ENCODE measurements around the gene PRSS50.
A peak's percentile ranks its signal among the peaks of the same experiment; 100 is the strongest.
"Not testable (repeated sequence)": the region's sequence is repeated elsewhere in the genome, so short reads cannot be mapped to it uniquely, and the experiment has no call there.

The PRSS50 gene

DNA sequence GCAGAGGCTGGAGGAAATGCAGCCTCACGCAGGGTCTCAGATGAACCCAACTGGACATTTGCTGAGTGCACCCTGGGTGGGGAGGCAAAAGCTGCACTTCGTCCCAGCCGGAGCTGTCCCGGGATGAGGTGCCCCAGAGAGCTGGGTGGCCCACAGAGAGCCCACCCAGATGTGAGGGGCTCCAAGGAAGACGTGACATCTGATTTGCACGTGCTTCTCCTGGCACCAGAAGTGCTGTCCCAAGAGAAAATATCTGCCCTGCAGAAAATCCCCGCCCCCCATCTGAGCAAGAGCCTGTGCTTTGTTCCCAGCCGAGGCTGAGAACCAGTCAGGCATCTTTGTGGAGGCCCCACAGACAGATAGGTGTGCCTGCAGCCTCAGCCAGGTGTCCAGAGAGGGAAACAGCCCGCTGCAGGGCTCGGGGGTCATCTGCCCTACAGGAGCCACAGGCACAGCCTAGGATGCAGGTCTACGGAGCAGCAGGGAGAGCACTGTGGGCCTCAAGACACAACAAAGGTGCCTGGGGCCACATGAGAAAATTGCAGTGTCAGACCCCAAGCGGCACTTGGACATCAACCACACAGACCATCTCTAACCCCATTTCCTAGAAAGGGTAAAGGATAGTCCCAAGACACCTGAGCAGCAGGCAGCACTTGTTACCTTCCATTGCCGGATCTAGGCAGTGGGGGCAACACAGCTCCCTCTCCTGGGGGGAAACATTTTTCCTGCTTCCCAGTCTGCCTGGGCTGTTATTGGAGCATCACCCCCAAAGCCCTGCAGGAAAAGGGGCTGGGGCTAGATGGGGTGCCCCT, 10.7 kb downstream of the PRSS50 start:
- no peak for DNase-seq

DNA sequence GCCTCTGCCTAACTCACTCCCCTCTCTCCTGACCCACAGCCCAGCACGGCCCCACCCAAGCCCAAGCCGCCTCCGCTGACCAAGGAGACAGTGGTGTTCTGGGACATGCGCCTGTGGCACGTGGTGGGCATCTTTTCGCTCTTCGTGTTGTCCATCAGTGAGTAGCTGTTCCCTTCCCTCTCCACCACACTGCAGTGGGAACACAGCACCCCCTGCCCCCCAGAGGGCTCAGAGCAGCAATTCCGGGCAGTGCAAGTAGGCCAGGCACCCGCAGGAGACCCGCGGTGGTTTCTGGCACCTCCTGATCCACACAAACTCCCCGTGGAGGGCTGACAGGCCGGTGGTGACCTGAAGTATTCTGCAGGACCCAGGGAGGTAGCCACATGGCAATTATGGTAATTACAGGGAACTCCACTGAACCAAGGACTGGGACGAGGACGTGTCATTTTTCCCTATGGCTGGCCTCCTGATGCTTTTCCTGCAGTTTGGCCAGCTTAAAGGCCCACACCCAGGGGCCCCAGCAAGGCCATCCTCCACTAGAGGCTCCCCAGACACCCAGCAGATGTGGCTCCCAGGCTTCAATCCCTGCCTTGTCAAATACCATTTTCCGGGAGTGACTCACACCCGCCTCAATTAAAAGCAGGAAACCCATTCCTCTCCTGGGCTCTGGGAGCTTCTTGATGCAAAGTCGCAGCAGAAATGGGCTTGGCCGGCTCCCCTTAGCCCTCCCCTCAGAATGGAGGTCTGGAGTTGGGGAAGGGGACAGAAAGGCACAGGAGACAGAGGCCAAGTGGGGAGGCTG, 11.7 kb downstream of the PRSS50 start:
- peak; percentile 38 for DNase-seq

DNA sequence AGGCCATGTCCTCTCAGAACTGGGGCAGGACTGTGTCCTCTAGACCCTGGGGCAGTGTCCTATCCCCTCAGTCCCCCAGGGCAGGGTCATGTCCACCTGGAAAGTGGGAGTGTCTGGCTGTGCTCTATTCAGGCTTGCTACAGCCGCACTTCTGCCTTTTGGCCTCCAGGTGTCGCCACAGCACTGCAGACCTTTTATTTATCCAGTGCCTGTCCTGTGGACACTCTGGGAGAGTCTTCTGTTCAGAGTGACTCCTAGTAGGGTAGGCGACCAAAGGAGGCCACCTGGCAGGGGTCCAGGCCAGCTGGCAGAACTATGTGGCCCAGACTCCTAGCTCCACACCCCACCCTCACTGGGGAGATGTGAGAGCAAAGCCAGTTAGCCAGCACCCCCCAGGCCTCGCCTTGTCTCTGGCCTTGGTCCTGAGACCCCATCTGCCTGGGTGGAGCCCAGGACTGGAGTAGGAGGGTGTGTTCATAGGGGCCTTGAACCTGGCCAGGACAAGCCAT, 12.6 kb downstream of the PRSS50 start:
- peak; percentile 22 for DNase-seq

GRCh38 chr3:46704346-46704745, 13.3 kb downstream of the PRSS50 start:
- not testable (repeated sequence) for DNase-seq

DNA sequence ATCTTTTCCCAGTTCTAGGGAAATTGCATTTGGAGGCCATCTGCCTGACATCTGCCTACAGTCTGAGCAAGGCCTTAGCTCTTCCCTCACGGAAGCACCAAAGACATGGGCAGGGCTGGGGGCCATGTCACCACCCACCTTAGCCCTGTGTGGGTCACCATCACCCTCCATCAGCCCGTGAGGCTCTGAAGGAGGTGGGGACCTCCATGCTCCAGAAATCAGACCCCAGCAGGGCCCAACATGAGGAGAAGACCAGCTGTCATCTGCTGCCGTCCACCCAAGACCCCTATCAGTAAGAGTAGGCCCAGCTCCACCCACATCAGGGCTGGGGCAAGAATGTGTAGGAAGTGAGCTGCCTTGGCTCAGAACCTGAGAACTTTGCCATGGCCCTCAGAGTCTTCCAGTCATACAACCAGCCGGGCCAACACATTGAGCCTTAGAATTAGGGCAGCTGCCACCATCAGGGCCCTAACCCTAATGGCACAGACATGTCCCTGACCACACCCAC, 14.6 kb downstream of the PRSS50 start:
- no peak for DNase-seq

DNA sequence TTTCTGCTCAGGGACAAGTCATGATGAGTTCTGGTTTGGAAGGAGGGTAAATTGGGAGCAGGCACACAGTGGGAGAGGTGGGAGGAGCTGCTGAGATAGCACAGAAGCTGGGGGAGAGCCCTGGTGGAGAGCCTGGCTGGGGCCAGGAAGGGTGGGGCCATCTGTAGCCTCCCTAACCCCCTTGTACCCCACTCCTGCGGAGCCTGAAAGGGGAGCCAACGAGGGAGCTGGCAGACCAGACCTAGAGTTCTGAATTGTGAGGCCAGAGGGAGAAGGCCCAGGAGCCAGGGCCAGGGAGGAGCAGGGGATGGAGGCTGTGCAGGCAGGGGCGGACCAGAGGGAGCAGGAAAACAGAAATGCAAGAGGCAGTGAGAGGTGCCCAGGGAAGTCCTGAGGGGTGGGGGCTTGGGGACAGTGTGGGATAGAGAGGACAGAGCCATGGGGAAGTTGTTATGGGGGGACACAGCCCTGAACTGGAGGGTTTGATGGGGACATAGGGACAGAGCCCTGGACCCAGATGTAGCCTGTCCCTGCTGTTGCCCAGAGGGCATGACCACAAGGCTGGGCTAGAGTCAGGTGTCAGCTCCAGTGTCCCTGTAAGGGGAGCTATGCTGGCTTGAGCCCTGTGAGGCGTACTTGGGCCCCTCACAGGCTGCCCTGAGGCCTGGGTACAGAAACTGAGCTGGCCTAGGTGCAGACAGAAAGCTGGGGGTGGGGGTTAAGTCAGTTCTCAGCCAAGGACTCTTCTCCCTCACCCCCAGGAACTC, 15.2 kb downstream of the PRSS50 start:
- no peak for DNase-seq

DNA sequence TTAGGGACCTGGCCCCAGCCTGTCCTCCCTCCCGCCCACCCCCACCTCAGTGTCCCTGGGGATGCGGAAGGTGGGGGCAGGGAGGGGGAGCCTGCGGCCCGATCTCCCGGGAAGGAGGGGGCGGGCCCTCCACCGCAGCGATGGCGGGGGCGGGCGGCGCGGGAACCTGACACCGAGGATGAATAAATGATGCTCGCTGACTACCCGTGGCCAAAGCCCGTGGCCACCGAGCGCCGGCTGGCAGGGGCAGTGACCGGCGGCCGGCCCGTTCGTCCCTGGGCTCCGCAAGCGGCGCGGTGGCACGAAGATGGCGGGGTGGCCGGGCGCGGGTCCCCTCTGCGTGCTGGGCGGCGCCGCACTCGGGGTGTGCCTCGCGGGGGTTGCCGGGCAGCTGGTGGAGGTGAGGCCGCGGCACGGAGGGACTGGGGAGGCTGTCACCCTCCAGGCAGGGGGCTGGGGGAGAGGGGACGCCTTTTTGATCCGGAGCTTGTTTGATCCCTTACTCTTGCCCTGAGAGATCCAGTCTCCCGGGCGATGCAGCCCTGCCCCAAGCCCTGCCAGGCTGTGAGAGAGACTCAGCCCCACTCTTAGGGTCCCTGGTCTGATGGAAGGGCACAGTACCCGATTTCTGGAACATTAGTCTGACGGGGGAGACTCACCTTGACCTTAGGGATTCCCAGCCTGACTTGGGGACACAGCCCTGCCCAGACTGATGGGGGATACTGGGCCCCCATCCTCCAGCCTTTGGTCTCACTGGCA, 16.3 kb downstream of the PRSS50 start, which contains the start of gene TMIE:
TSS of gene TMIE (plus strand) at position 212 of the 759 bp plus-strand sequence. CDS start at position 308, 96 bp downstream.
- no peak for DNase-seq

GRCh38 chr3:46700772-46701171, 16.9 kb downstream of the PRSS50 start:
- no peak for DNase-seq

DNA sequence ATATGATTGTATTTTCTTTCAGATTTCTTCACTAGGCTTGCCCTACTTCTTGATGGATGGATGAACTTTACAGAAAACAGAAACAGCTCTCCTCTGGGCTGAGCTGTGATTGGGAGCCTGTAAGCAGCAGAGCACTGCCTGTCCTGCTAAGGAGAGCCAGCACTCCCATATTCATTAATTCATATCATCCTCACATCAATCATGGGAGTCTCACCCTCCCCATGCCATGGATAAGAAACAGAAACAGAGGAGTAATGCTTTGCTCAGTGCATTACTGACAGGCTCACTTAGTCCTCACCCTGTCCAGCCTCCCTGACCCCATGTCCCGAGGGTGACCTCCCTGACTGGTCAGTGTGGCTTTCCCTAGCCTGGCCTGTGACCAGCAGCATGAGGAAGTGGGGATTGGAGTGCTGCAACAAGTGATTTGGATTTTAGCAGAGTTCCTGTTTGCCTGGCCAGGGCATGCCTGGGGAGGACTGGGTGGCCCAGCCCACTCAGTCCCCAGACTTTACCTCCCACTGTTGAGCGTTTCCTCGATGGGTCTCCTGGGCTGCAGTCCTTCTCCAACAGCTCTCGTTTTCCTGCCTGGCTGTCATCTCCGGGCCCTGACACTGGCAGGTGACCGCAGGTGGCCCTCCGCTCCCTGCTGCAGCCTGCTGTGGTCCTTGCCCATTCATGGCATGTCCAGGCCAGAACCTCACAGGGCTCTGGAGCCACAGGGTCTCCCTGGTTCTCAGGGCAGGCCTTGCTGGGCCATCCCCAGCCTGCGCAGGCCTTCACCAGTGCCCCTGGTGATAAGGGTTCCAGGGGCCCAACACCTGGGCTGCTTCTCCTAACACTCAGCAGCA, 17.8 kb downstream of the PRSS50 start:
- no peak for DNase-seq

- DNase-seq, result no peak
Measured at GRCh38 chr3:46695962-46696894, 21.4 kb downstream of the PRSS50 start.

- no peak for DNase-seq
Measured at GRCh38 chr3:46695177-46695961, 22.3 kb downstream of the PRSS50 start.

DNA sequence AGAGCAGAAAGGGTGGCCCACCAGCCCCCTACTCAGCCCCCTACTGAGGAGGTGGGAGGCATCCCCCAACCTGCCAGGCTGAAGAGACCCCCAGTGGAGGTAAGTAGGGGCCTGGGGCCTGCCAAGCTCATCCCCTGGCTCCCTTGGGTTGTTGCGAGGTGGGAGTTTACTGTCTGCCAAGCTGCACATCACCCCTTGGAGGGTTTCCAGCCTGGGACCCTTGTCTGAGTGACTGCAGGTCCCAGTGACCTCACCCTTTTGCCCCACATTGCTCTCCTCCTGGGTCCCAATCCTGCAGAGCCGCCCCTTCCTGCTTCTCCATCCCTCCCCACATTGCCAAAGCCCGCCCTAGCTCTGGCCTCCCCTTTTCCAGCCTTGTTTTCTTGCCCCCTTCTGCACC, 23.1 kb downstream of the PRSS50 start:
- DNase-seq, result no peak

DNA sequence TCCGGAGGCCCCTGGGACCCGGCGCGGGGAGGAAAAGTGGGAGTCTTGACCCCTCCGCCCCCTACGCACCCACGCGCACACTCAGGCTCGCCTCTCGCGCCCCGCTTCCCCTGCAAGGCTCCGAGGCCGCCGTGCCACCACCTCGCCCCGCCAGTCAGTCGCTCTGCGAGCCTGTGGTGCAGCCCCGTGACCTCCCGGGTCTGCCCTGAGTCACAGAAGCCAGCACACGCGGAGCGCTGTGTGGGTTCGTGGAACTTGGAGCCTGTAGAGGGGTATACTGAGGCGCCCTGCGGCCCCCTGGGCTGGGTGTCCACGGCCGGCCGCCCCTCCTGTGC, 23.8 kb downstream of the PRSS50 start:
- no peak for DNase-seq

DNA sequence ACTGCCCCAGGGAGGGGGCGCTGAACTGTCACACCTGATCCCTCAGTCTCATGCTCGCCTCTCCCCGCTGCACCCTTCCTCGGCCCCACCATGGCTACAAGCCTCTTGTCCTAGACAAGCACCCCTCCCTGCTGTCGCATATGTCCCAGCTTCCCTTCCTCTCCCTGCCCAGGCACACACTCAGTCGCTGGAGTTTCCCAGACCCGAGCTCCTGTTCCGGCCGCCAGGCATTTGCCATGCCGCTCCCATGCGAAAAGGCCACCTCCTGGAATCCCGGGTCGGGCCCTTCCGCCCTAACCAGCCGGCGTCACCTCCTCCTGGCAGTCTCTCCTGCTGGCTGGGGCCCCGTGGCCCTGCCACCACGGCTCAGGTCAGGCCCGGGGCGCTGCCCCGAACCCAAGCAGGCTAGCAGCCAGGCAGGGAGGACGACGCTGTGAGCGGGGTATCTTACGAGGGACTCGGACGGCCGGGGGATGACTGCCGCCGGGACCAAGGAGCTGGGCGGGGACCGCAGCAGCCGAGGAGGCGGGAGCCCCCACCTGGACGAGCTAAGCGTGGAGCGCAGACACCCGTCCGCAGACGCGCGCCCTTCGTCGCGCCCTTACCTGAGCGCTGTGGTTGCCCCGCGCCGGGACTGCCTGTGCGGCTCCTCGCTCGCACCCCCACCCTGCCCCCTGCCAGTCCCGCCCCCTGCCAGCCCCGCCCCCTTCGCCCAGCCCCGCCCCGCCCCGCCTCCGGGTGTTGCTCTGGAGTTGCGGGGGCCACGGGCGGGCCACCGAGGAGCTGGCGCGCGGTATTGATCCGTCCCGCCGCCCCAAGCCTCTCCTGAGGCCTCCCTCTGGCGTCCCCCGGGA, 24.4 kb downstream of the PRSS50 start, which contains the start of gene ALS2CL:
TSS of gene ALS2CL (minus strand) at position 642 of the 854 bp plus-strand sequence. CDS start 4,239 bp downstream, outside the sequence.
- no peak for DNase-seq

DNA sequence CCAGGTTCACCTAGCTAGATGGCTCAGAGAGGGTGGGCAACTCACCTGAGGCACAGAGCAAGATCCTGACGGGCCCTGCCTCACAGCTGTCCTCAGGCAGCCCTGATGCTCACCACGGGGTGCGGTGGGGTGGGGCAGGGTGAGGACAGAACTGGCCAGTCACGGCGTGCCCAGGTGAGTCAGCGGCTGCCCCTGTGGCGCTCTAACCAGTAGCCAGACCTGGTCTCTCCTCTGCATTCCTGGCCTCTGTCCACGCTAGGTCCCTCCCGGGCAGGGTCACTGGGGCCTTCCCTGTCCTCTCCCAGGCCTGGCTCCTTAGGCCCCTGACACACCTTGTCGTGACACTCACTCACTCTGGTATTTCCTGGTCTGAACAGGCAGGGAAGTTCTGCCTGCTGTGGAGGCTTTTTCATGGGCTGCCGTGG, 25.1 kb downstream of the PRSS50 start:
- DNase-seq, result no peak

DNA sequence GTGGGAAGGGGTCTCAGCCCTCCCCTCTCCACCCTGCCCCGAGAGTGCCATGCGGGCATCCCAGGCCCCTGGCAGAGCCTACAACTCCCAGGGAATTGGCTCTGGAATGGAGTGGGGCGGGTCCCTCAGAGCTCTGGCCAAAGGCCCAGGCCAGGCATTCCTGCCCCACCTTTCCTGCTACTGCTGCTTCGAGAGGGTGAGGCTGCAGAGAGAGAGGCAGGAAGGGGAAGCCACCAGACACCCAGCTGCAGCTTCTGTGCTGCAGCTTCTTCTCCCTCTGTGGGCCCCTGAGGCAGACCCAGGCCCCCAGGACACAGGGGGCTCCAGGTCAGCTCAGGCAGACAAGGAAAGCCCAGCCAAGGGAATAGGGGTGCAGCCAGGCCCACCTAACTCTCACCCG, 26.9 kb downstream of the PRSS50 start:
- DNase-seq, result no peak

- DNase-seq, result no peak
Measured at GRCh38 chr3:46685446-46685845, 32.2 kb downstream of the PRSS50 start.

- DNase-seq, result no peak
Measured at GRCh38 chr3:46684891-46685290, 32.8 kb downstream of the PRSS50 start.

Measured in amniotic stem cell (primary cell).